K562 (cell line): ENCODE data around the gene GADD45G. TPM values are rescaled to one million over a fixed set of nuclear protein-coding genes. Genes with fewer than 3 reads are reported as not detected.

Source experiments
- ATAC-seq: fragments of 200-7000 bp; cut with Tn5 transposase; 3 replicates; pipeline ENCODE4 v1.9.1; 2020; ENCODE audit warnings: moderate library complexity
- BruUV-seq: library from RNA; stranded (reverse); fragments of 400-500 nt; replicated peaks from 2 replicates; lab custom pipeline; 2021; lab: Mats Ljungman, UMichigan
- CTCF ChIA-PET: fragments of 300-600 bp; formaldehyde crosslinking; extraction: SDS; loops from one replicate; lab custom pipeline; 2021; ENCODE audit warnings: low intra/inter-chr PET ratio; lab: Yijun Ruan, JAX
- POLR2A ChIA-PET: fragments of 300-600, 350-650 bp; sonication (Branson Sonifier 250); formaldehyde crosslinking; extraction: SDS; loops from one replicate; lab custom pipeline; 2021; ENCODE audit warnings: antibody characterized with exemption, inconsistent platforms; lab: Yijun Ruan, JAX
- DNase-seq, 4 experiments: peaks; one replicate each; pipeline versions ENCODE4 v3.0.0 to v3.0.0-alpha.2; 2011 to 2018; ENCODE audit warnings: low spot score in 3 of 4, mixed read lengths in 3 of 4; ENCODE audit errors: extremely low read depth in 1 of 4
- FAIRE-seq: peaks from 2 replicates; lab custom pipeline; 2011; peaks lifted over from hg19 to GRCh38; lab: Jason Lieb, UNC
- H2AFZ ChIP-seq: 2 replicates; pipeline ENCODE4 v1.6.0; 2011; ENCODE audit warnings: low read depth, low read length, control low read depth, inconsistent platforms
- H3K27ac ChIP-seq: fragments of 200-600 bp; 3 replicates; pipeline ENCODE4 v1.8.0; 2011; ENCODE audit warnings: low read depth, mild to moderate bottlenecking, control low read depth, inconsistent platforms, low read length, moderate library complexity, mixed read lengths; ENCODE audit errors: extremely low read depth
- H3K27me3 ChIP-seq, 2 experiments: fragments of 300-600 bp in 1 of 2; 2 replicates in 1 of 2; 3 replicates in 1 of 2; pipeline versions ENCODE4 v1.6.0 to v1.8.0; 2011; ENCODE audit warnings: inconsistent platforms in 2 of 2, low read length in 2 of 2, mild to moderate bottlenecking in 1 of 2, mixed read lengths in 1 of 2, moderate library complexity in 1 of 2; ENCODE audit not compliant: control insufficient read depth in 2 of 2, insufficient read depth in 2 of 2
- H3K36me3 ChIP-seq: fragments of 300-600 bp; 3 replicates; pipeline ENCODE4 v1.8.0; 2011; ENCODE audit warnings: mild to moderate bottlenecking, low read length, inconsistent platforms; ENCODE audit not compliant: control insufficient read depth, insufficient read depth
- H3K4me1 ChIP-seq, 2 experiments: fragments of 200-600 bp in 1 of 2; replicated peaks in 1 of 2; 2 replicates in 1 of 2; 3 replicates in 1 of 2; pipeline versions ENCODE4 v1.5.1 to v1.8.0; 2011; ENCODE audit warnings: inconsistent platforms in 2 of 2, low read length in 2 of 2, mild to moderate bottlenecking in 1 of 2, mixed read lengths in 1 of 2, moderate library complexity in 1 of 2; ENCODE audit not compliant: control insufficient read depth in 2 of 2, insufficient read depth in 2 of 2
- H3K4me2 ChIP-seq: 2 replicates; pipeline ENCODE4 v1.6.1; 2011; ENCODE audit warnings: low read length, control low read depth, inconsistent platforms, mixed read lengths; ENCODE audit not compliant: insufficient read depth
- H3K4me3 ChIP-seq: fragments of 200-600 bp; sonication (generic), shearing (Covaris generic); 2 replicates; pipeline ENCODE4 v1.5.1; 2016; ENCODE audit warnings: control low read depth, inconsistent platforms
- H3K79me2 ChIP-seq: fragments of 200-600 bp; 3 replicates; pipeline ENCODE4 v1.8.0; 2011; ENCODE audit warnings: low read length, inconsistent platforms; ENCODE audit not compliant: control insufficient read depth, insufficient read depth
- H3K9ac ChIP-seq, 2 experiments: 2 replicates each; pipeline versions ENCODE4 v1.6.0 to v1.6.1; 2011; ENCODE audit warnings: low read depth in 2 of 2, low read length in 2 of 2, control low read depth in 1 of 2, inconsistent platforms in 1 of 2, mild to moderate bottlenecking in 1 of 2, mixed read lengths in 1 of 2; ENCODE audit not compliant: insufficient read depth in 1 of 2
- H3K9me1 ChIP-seq: one replicate; pipeline ENCODE4 v1.6.0; 2011; ENCODE audit warnings: inconsistent platforms, mild to moderate bottlenecking, low read length, moderate library complexity; ENCODE audit not compliant: control insufficient read depth, insufficient read depth
- H3K9me3 ChIP-seq: replicated peaks from 2 replicates; pipeline ENCODE4 v1.5.1; 2011; ENCODE audit warnings: low read depth, low read length, inconsistent platforms; ENCODE audit not compliant: control insufficient read depth, insufficient read depth
- H4K20me1 ChIP-seq: replicated peaks from 2 replicates; pipeline ENCODE4 v1.6.1; 2011; ENCODE audit warnings: low read length, inconsistent platforms, mixed read lengths; ENCODE audit not compliant: control insufficient read depth, insufficient read depth
- PHF8 ChIP-seq: fragments of 200-600 bp; sonication (generic); IDR thresholded peaks from 2 replicates; pipeline ENCODE4 v1.6.1; 2012; ENCODE audit warnings: mixed run types, mild to moderate bottlenecking, inconsistent platforms, low read length, moderate library complexity, borderline replicate concordance
- U2AF1 ChIP-seq: fragments of 200-400 bp; formaldehyde crosslinking; optimal IDR thresholded peaks from 2 replicates; pipeline ENCODE3; 2017; ENCODE audit warnings: mild to moderate bottlenecking, low read depth, low read length, moderate library complexity
- ZBTB17 ChIP-seq: fragments of 450-650 bp; formaldehyde crosslinking; IDR thresholded peaks from 2 replicates; pipeline ENCODE4 v1.4.0; 2020; ENCODE audit warnings: mild to moderate bottlenecking
- ZNF175 ChIP-seq: fragments of 200-800 bp; sonication (Bioruptor generic); IDR thresholded peaks from 2 replicates; pipeline ENCODE4 v1.6.1; 2016; ENCODE audit warnings: low read depth, mild to moderate bottlenecking, missing genetic modification characterization, missing compliant biosample characterization
- WGBS: fragments of 100-300 bp; shearing (Covaris generic); methylation state at CpG from one replicate; pipeline ENCODE4 v1.1.6; 2016; ENCODE audit warnings: low coverage, mixed read lengths; ENCODE audit not compliant: insufficient coverage; ENCODE audit errors: missing lambda C conversion rate; 5-methylcytosine and 5-hydroxymethylcytosine counted together
- in situ Hi-C: fragments of 300-500 bp; cut with MboI; formaldehyde crosslinking; loops from 4 replicates; pipeline ENCODE4 v1.15.0; 2018; ENCODE audit warnings: inconsistent platforms, mixed read lengths
- intact Hi-C: fragments of 100-400 bp; cut with micrococcal nuclease; formaldehyde crosslinking; loops from 2 replicates; pipeline ENCODE4 v1.14.2; 2022
- polyA plus RNA-seq, 8 experiments: library from polyadenylated mRNA; depleted of rRNA in 4 of 8; stranded (reverse) in 5 of 8; unstranded in 3 of 8; fragments of >200 nt; fragmentation: Nextera tagmentation in 2 of 8; fragmentation: Illumina TruSeq in 1 of 8; extraction: Ambion mirVana in 2 of 8; extraction: Trizol in 1 of 8; gene quantifications; 2 replicates each; pipeline versions ENCODE4 v1.2.1 to v1.2.3, GENCODE V29; 2011 to 2014; ENCODE audit warnings: inconsistent platforms in 1 of 8, missing spikeins in 1 of 8
- total RNA-seq, 7 experiments: library from RNA; depleted of rRNA in 6 of 7; stranded (reverse); fragments of >200 nt in 6 of 7; fragmentation: Illumina TruSeq in 2 of 7; extraction: Trizol in 2 of 7; gene quantifications; 2 replicates each; pipeline versions ENCODE4 v1.2.1 to v1.2.3, GENCODE V29; 2011 to 2021; ENCODE audit warnings: low replicate concordance in 1 of 7
- TF ChIP-seq, protein P1 (sequence below): sonication (generic); formaldehyde crosslinking; IDR thresholded peaks from 2 replicates; pipeline ENCODE4 v1.8.1; 2022; ENCODE audit warnings: missing genetic modification reagents
- TF ChIP-seq, protein P2 (sequence below): fragments of 450-650 bp; IDR thresholded peaks from 2 replicates; pipeline ENCODE4 v1.6.1; 2014; ENCODE audit warnings: low read depth, mild to moderate bottlenecking, moderate library complexity, borderline replicate concordance

GADD45G gene
- total and polyA plus RNA-seq, 9 of the 15 experiments (the other 6 are each of a cell fraction or from before 2014, with no cell fraction given): 0.20 to 0.34 TPM; not detected in 7

- intact Hi-C loops (loop anchor here (1.0 kb wide), 1 partner anchor 503 kb away; no protein-coding TSS in a partner anchor), in situ Hi-C loops (loop anchor here (25.0 kb wide), 1 partner anchor 1288 kb away; no protein-coding TSS in a partner anchor)
- H3K4me2 ChIP-seq: no peak overlapping the region
- no peak overlapping the region for H3K27ac ChIP-seq
- H3K4me1 ChIP-seq: peaks cover 0 to 6% of the 10 kb centered on the region in 2 experiments; a peak in 3 of 5 replicates
- H3K27me3 ChIP-seq: peaks cover 0 to 1% of the 10 kb centered on the region in 2 experiments; a peak in 1 of 5 replicates
- H3K79me2 ChIP-seq: no peaks in the 10 kb centered on the region
- ChIA-PET POLR2A (no interaction called here), CTCF (no interaction called here)
- H2AFZ ChIP-seq: no peak overlapping the region
- no peak for FAIRE-seq
- 2% methylated on average over 7 of the region's 10 CpGs for WGBS
- no peaks in the 10 kb centered on the region for H3K36me3 ChIP-seq
- TF ChIP-seq ZBTB17 (CRISPR knock-in tag): no peak
- no peak for TF ChIP-seq ZNF175 (CRISPR knock-in tag)
- TF ChIP-seq PHF8: no peak
- no peak for TF ChIP-seq U2AF1
- TF ChIP-seq, protein P1, sequence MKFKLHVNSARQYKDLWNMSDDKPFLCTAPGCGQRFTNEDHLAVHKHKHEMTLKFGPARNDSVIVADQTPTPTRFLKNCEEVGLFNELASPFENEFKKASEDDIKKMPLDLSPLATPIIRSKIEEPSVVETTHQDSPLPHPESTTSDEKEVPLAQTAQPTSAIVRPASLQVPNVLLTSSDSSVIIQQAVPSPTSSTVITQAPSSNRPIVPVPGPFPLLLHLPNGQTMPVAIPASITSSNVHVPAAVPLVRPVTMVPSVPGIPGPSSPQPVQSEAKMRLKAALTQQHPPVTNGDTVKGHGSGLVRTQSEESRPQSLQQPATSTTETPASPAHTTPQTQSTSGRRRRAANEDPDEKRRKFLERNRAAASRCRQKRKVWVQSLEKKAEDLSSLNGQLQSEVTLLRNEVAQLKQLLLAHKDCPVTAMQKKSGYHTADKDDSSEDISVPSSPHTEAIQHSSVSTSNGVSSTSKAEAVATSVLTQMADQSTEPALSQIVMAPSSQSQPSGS (CRISPR knock-in tag): no peak
- TF ChIP-seq, protein P2, sequence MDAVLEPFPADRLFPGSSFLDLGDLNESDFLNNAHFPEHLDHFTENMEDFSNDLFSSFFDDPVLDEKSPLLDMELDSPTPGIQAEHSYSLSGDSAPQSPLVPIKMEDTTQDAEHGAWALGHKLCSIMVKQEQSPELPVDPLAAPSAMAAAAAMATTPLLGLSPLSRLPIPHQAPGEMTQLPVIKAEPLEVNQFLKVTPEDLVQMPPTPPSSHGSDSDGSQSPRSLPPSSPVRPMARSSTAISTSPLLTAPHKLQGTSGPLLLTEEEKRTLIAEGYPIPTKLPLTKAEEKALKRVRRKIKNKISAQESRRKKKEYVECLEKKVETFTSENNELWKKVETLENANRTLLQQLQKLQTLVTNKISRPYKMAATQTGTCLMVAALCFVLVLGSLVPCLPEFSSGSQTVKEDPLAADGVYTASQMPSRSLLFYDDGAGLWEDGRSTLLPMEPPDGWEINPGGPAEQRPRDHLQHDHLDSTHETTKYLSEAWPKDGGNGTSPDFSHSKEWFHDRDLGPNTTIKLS: no peak
- ATAC-seq: no peak
- no peak for DNase-seq
- H4K20me1 ChIP-seq: no peaks in the 10 kb centered on the region
- H3K9me1 ChIP-seq: no peaks in the 10 kb centered on the region
- no peak overlapping the region for H3K9ac ChIP-seq
- BruUV-seq: no TSS peak
- H3K4me3 ChIP-seq: no peak overlapping the region
- no peaks in the 10 kb centered on the region for H3K9me3 ChIP-seq
Observed at GRCh38 chr9:89598926-89599325, 5.9 kb upstream of the GADD45G start.
